SK-N-SH treated with all-trans-retinoic acid at 6 μM for 48 hours (cell line): ENCODE results near the gene FNBP1L.

Experiments
- ATAC-seq: fragments of 200-7000 bp; cut with Tn5 transposase; 3 replicates; pipeline ENCODE4 v1.9.1; 2020; ENCODE audit warnings: mild to moderate bottlenecking, moderate library complexity
- ARNTL ChIP-seq: fragments of 450-650 bp; formaldehyde crosslinking; IDR thresholded peaks from 2 replicates; pipeline ENCODE4 v1.5.0; 2020; ENCODE audit warnings: low read depth, mild to moderate bottlenecking, moderate library complexity, borderline replicate concordance
- BACH2 ChIP-seq: fragments of 250-450 bp; sonication (Bioruptor Pico); IDR thresholded peaks from 2 replicates; pipeline ENCODE4 v1.9.0; 2021; ENCODE audit warnings: mild to moderate bottlenecking, borderline replicate concordance
- CSDC2 ChIP-seq: fragments of 250-450 bp; sonication (Bioruptor Pico); IDR thresholded peaks from 2 replicates; pipeline ENCODE4 v1.5.0; 2020; ENCODE audit warnings: mild to moderate bottlenecking, moderate library complexity
- ESRRG ChIP-seq: fragments of 250-450 bp; sonication (Bioruptor Pico); IDR thresholded peaks from 2 replicates; pipeline ENCODE4 v1.6.1; 2021; ENCODE audit warnings: mild to moderate bottlenecking
- GLIS3 ChIP-seq: fragments of 250-450 bp; sonication (Bioruptor Pico); IDR thresholded peaks from 2 replicates; pipeline ENCODE4 v1.5.0; 2020; ENCODE audit warnings: mild to moderate bottlenecking, moderate library complexity
- ISL1 ChIP-seq: fragments of 250-450 bp; sonication (Bioruptor Pico); IDR thresholded peaks from 2 replicates; pipeline ENCODE4 v2.1.2; 2022; ENCODE audit warnings: mild to moderate bottlenecking, moderate library complexity
- OSR1 ChIP-seq: fragments of 250-450 bp; sonication (Bioruptor Pico); IDR thresholded peaks from 2 replicates; pipeline ENCODE4 v1.8.0; 2022; ENCODE audit warnings: moderate library complexity, mild to moderate bottlenecking, inconsistent platforms
- PPARA ChIP-seq: fragments of 250-450 bp; sonication (Bioruptor Pico); IDR thresholded peaks from 2 replicates; pipeline ENCODE4 v1.5.0; 2020; ENCODE audit warnings: mild to moderate bottlenecking, borderline replicate concordance
- RARB ChIP-seq: fragments of 250-450 bp; sonication (Bioruptor Pico); IDR thresholded peaks from 2 replicates; pipeline ENCODE4 v1.8.0; 2021; ENCODE audit warnings: mild to moderate bottlenecking, moderate library complexity
- SNAI2 ChIP-seq: fragments of 250-450 bp; sonication (Bioruptor Pico); IDR thresholded peaks from 2 replicates; pipeline ENCODE4 v1.5.0; 2020; ENCODE audit warnings: mild to moderate bottlenecking, moderate library complexity
- TCF4 ChIP-seq: fragments of 250-450 bp; sonication (Bioruptor Pico); IDR thresholded peaks from 2 replicates; pipeline ENCODE4 v1.8.0; 2021; ENCODE audit warnings: mild to moderate bottlenecking, moderate library complexity, borderline replicate concordance
- TOX ChIP-seq: fragments of 250-450 bp; sonication (Bioruptor Pico); IDR thresholded peaks from 2 replicates; pipeline ENCODE4 v1.8.0; 2021; ENCODE audit warnings: mild to moderate bottlenecking, moderate library complexity, borderline replicate concordance
- ZFP30 ChIP-seq: fragments of 450-650 bp; formaldehyde crosslinking; IDR thresholded peaks from 2 replicates; pipeline ENCODE4 v1.5.0; 2022; ENCODE audit warnings: mild to moderate bottlenecking, moderate library complexity
- ZNF565 ChIP-seq: fragments of 450-650 bp; formaldehyde crosslinking; conservative IDR thresholded peaks from 2 replicates; pipeline ENCODE4 v1.5.0; 2020; ENCODE audit warnings: low read depth, mild to moderate bottlenecking, moderate library complexity
- ZNF70 ChIP-seq: fragments of 450-650 bp; formaldehyde crosslinking; IDR thresholded peaks from 2 replicates; pipeline ENCODE4 v1.5.0; 2020; ENCODE audit warnings: mild to moderate bottlenecking, moderate library complexity
- ZNF8 ChIP-seq: fragments of 450-650 bp; formaldehyde crosslinking; IDR thresholded peaks from 2 replicates; pipeline ENCODE4 v1.5.0; 2020; ENCODE audit warnings: mild to moderate bottlenecking, moderate library complexity
- TF ChIP-seq, protein P1 (sequence below): fragments of 250-450 bp; sonication (Bioruptor Pico); IDR thresholded peaks from 2 replicates; pipeline ENCODE4 v1.5.1; 2021; ENCODE audit warnings: mild to moderate bottlenecking, moderate library complexity
- TF ChIP-seq, protein P2 (sequence below): fragments of 250-450 bp; sonication (Bioruptor Pico); IDR thresholded peaks from 2 replicates; pipeline ENCODE4 v1.8.0; 2020; ENCODE audit warnings: mild to moderate bottlenecking, moderate library complexity, borderline replicate concordance
- TF ChIP-seq, protein P3 (sequence below): fragments of 250-450 bp; sonication (Bioruptor Pico); IDR thresholded peaks from 2 replicates; pipeline ENCODE4 v1.5.0; 2020; ENCODE audit warnings: mild to moderate bottlenecking, moderate library complexity
- TF ChIP-seq, protein P4 (sequence below): fragments of 250-450 bp; sonication (Bioruptor Pico); IDR thresholded peaks from 2 replicates; pipeline ENCODE4 v1.8.0; 2021; ENCODE audit warnings: low read depth, mild to moderate bottlenecking, moderate library complexity, borderline replicate concordance

Gene FNBP1L

DNA sequence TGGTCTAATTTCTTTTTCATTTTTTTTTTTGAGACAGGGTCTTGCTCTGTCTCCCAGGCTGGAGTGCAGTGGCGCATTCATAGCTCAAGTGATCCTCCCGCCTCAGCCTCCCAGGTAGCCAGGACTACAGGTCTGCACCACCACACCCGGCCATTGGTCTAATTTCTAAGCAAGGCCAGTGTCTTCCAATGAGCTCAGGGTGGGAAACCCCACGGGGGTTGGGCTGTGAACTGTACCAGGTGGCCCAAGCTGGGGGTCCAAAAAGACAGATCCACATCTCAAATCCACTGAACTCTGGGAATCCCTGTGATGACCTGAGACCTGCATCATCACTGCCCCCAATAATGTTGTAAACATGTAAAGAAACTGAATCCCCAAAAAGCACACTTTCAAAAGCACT lies 154.2 kb downstream of the FNBP1L start:
- TF ChIP-seq, protein P1, sequence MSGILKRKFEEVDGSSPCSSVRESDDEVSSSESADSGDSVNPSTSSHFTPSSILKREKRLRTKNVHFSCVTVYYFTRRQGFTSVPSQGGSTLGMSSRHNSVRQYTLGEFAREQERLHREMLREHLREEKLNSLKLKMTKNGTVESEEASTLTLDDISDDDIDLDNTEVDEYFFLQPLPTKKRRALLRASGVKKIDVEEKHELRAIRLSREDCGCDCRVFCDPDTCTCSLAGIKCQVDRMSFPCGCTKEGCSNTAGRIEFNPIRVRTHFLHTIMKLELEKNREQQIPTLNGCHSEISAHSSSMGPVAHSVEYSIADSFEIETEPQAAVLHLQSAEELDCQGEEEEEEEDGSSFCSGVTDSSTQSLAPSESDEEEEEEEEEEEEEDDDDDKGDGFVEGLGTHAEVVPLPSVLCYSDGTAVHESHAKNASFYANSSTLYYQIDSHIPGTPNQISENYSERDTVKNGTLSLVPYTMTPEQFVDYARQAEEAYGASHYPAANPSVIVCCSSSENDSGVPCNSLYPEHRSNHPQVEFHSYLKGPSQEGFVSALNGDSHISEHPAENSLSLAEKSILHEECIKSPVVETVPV (CRISPR knock-in tag): no peak
- no peak for TF ChIP-seq ISL1
- TF ChIP-seq TCF4 (CRISPR knock-in tag): no peak
- TF ChIP-seq GLIS3: no peak
- TF ChIP-seq CSDC2 (CRISPR knock-in tag): no peak
- no peak for TF ChIP-seq RARB (CRISPR knock-in tag)
- no peak for TF ChIP-seq SNAI2
- TF ChIP-seq ARNTL: no peak
- no peak for TF ChIP-seq ZNF70 (CRISPR knock-in tag)
- no peak for TF ChIP-seq PPARA (CRISPR knock-in tag)
- TF ChIP-seq OSR1 (CRISPR knock-in tag): no peak
- TF ChIP-seq ZNF565: no peak
- TF ChIP-seq, protein P2, sequence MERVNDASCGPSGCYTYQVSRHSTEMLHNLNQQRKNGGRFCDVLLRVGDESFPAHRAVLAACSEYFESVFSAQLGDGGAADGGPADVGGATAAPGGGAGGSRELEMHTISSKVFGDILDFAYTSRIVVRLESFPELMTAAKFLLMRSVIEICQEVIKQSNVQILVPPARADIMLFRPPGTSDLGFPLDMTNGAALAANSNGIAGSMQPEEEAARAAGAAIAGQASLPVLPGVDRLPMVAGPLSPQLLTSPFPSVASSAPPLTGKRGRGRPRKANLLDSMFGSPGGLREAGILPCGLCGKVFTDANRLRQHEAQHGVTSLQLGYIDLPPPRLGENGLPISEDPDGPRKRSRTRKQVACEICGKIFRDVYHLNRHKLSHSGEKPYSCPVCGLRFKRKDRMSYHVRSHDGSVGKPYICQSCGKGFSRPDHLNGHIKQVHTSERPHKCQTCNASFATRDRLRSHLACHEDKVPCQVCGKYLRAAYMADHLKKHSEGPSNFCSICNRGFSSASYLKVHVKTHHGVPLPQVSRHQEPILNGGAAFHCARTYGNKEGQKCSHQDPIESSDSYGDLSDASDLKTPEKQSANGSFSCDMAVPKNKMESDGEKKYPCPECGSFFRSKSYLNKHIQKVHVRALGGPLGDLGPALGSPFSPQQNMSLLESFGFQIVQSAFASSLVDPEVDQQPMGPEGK: no peak
- TF ChIP-seq, protein P3, sequence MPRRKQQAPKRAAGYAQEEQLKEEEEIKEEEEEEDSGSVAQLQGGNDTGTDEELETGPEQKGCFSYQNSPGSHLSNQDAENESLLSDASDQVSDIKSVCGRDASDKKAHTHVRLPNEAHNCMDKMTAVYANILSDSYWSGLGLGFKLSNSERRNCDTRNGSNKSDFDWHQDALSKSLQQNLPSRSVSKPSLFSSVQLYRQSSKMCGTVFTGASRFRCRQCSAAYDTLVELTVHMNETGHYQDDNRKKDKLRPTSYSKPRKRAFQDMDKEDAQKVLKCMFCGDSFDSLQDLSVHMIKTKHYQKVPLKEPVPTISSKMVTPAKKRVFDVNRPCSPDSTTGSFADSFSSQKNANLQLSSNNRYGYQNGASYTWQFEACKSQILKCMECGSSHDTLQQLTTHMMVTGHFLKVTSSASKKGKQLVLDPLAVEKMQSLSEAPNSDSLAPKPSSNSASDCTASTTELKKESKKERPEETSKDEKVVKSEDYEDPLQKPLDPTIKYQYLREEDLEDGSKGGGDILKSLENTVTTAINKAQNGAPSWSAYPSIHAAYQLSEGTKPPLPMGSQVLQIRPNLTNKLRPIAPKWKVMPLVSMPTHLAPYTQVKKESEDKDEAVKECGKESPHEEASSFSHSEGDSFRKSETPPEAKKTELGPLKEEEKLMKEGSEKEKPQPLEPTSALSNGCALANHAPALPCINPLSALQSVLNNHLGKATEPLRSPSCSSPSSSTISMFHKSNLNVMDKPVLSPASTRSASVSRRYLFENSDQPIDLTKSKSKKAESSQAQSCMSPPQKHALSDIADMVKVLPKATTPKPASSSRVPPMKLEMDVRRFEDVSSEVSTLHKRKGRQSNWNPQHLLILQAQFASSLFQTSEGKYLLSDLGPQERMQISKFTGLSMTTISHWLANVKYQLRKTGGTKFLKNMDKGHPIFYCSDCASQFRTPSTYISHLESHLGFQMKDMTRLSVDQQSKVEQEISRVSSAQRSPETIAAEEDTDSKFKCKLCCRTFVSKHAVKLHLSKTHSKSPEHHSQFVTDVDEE (CRISPR knock-in tag): no peak
- TF ChIP-seq ZFP30 (CRISPR knock-in tag): no peak
- TF ChIP-seq ZNF8 (CRISPR knock-in tag): no peak
- no peak for TF ChIP-seq ESRRG (CRISPR knock-in tag)
- ATAC-seq: no peak

DNA sequence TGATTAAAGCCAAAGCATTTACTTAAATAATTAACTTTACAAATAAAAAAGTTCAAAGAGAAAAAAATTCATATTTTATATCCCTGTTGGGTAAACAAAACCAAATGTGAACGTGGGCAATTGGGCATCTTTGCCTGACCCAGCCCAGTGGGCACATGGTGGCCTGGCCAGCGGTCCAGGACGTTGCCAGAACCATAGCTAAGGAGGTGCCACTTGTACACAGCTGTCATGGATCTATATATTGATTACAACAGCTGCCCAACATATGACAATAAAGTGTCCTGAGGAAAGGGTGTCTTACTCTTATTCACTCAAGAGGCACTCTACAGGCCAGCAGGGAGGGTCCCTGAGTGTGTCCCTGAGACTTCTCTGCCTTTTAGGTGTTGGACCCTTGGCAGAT lies 155.2 kb downstream of the FNBP1L start:
- no peak for ATAC-seq
- TF ChIP-seq ZNF8 (CRISPR knock-in tag) (no peak), BACH2 (CRISPR knock-in tag) (no peak), ESRRG (CRISPR knock-in tag) (no peak), PPARA (CRISPR knock-in tag) (no peak), TOX (CRISPR knock-in tag) (no peak), ZNF565 (no peak), ISL1 (no peak), CSDC2 (CRISPR knock-in tag) (no peak), GLIS3 (no peak), RARB (CRISPR knock-in tag) (no peak), ARNTL (no peak), SNAI2 (no peak)
- TF ChIP-seq, protein P1 (CRISPR knock-in tag): no peak
- TF ChIP-seq, protein P4, sequence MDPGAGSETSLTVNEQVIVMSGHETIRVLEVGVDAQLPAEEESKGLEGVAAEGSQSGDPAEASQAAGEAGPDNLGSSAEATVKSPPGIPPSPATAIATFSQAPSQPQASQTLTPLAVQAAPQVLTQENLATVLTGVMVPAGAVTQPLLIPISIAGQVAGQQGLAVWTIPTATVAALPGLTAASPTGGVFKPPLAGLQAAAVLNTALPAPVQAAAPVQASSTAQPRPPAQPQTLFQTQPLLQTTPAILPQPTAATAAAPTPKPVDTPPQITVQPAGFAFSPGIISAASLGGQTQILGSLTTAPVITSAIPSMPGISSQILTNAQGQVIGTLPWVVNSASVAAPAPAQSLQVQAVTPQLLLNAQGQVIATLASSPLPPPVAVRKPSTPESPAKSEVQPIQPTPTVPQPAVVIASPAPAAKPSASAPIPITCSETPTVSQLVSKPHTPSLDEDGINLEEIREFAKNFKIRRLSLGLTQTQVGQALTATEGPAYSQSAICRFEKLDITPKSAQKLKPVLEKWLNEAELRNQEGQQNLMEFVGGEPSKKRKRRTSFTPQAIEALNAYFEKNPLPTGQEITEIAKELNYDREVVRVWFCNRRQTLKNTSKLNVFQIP (CRISPR knock-in tag): no peak
- TF ChIP-seq, protein P3 (CRISPR knock-in tag): no peak
